Head of caudate nucleus (tissue), 42 donors: ENCODE data around the gene PYROXD2.
"Not testable (repeated sequence)": the region's sequence is repeated elsewhere in the genome, so short reads cannot be mapped to it uniquely, and the experiment has no call there.

ENCODE experiments used
- DNase-seq, 42 donors: peaks; one replicate each; pipeline versions ENCODE4 v3.0.0 to v3.0.0-alpha.2; 2020 to 2021; ENCODE audit warnings: mixed read lengths in 7 of 42
- intact Hi-C: fragments of 100-400 bp; cut with DNase I; formaldehyde crosslinking; loops from one replicate; pipeline ENCODE4 v1.15.0; 2022

Gene PYROXD2

DNA sequence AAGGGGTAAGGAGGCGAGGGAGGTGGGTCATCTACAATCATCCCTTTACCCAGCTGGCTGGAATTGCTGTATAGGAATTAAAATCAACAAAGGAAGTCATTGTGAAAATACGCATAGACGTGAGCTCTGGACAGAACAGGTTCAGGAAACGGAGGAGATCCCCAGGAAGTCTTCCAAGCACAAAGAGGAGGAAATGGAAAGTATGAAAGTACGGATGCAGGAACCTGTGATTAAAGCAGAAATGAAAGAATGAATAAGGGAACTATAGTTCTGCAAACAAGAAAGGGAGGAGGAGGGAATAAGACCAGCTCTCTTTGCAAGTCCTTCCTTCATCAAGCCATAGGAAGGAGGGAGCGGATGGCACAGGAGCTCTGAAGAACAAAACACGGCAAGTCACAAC lies 61.8 kb downstream of the PYROXD2 start:
- no peak for DNase-seq
- intact Hi-C loops = no loop called here

DNA sequence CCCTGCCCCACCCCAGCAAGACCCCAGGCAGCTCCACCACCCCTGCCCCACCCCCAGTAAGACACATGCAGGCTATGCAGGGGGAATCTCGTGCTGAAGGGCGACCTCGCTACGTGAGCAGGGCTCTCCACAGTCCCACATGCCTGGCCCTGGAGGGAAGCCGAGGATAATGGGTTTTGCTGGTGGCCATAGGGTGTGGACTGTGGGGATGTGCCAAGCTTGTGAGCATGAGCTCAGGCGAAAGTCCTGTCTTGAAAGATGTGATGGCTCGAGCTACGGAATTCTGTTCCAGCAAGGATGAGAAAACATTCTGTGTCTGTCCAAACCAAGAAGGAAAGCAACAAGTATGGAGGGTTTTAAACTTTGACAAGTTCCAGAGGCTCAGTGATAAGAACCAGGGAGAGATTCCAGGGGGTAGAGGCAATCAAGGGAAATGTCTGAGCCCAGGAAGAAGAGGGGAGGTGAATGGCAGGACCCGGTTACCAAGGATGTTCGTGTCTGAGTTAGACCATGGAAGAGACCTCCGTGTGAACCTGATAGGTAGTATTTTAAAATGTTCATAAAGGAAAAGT lies 63.1 kb downstream of the PYROXD2 start:
- DNase-seq = no peak
- intact Hi-C loops = no loop called here

DNA sequence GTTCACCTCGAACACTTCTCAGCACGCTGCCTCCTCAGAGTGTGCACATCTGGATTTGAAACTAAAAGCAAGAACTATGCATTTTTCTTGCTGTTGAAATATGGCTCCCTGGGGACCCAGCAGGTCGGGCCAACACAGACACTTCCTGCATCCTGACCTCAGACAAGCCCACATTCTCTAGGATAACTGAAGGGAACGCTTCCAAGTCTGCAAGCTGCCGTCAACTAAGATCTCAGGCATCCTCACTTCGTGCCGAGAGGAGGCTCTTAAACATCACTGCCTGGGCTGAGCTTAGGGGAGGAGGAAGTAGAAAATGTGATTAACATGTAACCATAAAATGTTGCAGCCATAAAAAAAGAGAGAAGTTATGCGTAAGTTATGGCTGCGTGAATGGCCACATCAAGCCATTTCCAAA lies 65.5 kb downstream of the PYROXD2 start:
- DNase-seq = no peak
- intact Hi-C loops = no loop called here

DNA sequence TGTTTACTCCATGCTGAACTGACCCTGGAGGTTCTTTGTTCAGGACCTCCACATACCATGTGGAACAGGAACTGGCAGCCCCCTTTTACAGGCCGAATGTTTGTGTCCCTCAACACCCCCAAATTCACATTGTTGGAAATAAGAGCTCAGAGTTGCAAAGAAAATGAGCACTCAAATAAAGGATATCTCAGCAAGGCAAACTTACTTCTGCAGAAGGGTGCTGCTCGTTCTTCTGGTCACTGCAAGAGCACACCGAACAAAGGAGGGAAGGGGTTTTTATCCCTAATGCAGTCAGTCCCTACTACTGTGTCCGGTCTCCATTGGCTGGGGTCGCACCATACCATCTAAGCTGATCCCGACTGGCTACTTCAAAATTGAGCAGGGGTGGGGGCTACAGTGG lies 68.1 kb downstream of the PYROXD2 start:
- intact Hi-C loops = no loop called here
- DNase-seq = no peak

DNA sequence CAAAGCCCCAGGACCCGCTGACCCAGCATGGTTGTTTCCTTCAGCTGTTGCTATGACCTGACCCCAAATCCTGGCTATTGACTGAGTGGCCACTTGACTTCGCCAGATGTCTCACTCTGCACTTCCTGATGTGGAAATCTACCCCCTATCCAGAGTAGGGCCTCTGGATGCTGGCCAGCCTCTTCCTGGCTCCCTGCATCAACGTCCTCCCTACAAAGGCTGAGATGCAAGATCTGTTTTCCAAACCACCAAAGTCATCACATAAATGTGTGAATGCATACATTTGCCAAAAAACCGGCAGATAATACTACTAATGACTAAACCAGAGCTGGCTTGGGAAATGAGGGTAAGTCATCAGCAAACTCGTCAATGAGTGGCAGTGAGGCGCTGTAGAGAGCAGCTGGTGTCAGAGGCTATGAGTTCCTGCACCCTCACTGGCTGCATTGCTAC lies 70.4 kb downstream of the PYROXD2 start:
- DNase-seq = no peak
- intact Hi-C loops = no loop called here

DNA sequence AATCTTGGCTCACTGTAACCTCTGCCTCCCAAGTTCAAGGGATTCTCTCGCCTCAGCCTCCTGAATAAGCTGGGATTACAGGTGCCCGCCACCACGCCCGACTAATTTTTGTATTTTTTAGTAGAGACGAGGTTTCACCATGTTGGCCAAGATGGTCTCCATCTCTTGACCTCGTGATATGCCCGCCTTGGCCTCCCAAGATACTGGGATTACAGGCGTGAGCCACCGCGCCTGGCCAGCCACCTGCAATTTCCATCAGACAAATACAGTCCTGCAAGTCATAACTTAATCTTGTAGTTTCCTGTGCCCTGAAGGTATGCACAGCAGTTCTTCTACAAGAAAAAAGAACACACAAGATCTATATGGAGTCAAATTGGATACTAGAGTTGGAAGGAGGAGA lies 73.3 kb downstream of the PYROXD2 start:
- intact Hi-C loops, DNase-seq: not testable (repeated sequence)

DNA sequence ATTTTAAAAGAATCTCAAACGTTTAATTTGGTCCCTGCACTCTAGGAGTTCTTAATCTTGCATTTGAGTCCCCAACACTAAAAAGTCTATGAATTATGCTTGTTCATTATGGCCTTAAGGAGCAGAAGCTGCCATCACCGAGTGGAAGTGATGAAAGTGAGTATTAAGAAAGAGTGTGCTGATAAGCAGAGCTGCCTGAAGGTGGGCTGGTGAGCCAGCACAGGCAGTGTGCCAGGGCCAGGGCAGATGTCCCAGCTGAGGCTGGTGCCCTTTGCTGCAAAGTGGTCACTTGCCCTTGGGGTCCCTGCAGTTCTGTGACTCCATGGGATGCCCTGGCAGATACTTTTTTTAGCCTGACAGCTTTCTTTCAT lies 74.1 kb downstream of the PYROXD2 start:
- no peak for DNase-seq
- intact Hi-C loops = no loop called here

DNA sequence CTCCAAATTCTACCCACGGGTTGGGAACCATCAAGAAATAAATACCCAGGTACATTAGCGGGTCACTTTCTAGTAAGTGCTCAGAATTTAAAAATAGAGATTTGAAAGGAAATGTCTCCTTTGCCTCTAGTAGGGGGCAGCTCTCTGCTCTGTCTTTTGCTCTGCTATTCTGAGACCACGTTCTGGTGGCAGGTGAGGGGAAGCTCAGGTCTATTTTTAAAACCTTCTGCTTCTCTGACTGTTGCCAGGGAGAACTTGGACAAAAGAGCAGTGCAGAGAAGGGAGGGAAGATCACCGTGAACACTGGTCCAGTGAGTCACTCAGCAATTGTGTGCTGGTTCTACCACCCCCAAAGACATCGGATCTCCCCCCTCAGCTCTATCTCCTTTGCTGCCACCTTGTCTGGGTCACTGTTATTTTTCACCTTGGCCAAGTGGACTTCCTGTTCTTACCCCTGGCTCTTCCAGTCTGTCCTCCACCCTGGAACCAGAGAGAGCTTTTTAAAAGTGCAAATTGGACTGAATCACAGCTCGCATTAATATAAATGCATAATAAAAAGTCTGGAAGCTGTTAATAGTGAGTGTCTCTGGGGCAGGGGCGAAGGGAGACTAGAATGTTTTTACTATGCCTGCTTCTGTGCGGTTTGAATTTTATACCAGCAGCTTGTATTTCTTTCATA lies 74.6 kb downstream of the PYROXD2 start:
- intact Hi-C loops = no loop called here
- DNase-seq = peak in 1 of 42 donors; percentile 39

DNA sequence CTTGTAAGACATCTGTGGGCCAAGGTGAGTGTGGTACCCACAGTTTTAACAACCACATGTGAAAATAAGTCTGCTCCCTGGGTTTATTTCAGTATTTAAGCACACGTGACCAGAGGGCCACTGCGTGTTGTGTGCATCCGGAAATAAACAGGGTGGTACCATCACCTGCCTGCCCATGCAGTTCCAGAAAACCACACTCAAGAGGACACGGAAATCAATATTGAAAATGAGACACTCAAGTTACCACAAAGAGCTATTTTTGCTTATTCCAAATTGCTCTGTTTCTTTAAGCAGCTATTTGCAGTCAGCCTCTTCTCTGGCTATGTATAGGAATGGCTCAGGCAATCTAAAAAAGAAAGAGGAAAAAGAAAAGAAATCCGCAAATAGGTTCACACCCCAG lies 75.2 kb downstream of the PYROXD2 start:
- DNase-seq = no peak
- intact Hi-C loops = no loop called here

DNA sequence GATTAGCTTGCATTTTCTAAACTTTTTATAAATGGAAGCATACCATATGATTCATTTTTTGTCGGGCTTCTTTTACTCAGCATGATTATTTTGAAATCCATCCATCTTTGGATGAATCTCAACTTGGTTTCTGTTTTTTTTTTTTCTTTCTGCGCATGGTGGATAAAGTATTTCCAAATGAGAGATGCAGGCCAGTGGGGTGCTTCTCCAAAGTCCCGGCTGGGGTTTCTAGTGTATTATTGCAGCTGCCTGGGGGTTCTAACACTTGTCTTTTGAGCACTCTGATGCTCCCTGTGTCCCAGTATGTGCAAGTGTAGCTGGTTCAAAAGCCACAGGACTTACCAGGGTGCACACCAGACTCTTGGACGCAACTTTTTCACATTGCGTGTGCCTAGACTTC lies 76.1 kb downstream of the PYROXD2 start:
- intact Hi-C loops = no loop called here
- DNase-seq = no peak

DNA sequence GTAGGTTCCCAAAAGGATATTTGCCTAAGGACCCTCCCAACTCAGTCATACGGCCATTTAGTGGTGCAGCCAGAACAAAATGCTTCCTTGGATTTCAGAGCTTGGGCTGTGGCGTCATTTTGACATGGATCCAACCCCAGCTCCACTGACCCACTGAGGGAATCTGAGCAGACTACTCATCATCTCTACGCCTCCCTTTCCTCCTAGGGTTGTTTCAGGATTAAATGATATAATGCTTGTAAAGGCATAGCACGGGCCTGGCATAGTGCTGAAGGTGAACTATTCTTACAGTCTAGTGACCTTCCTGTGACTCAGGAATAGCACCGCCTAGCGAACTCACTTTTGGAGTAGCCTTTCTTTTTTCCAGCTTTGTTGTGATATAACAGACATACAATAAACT lies 76.7 kb downstream of the PYROXD2 start:
- DNase-seq = no peak

DNA sequence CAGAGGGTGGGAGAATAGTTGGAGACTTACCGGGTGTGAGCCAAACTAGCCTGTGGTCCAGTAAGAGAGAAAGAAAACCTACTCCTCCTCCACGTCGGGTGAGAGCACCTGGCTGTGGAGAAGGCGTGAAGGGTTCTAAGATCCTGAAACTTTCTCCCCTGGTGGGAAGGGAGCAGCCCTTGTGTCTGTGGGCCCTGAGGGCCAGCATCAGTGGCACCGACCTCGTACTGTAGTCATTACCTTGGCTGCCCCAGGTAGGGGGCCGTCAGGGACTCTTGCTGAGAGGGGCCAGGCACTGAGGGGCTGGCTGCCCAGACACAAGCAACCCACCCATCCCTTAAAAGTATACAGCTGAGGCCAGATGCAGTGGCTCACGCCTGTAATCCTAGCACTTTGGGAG lies 77.5 kb downstream of the PYROXD2 start:
- intact Hi-C loops = no loop called here
- DNase-seq = no peak

More for the DNA sequence above, 76.7 kb downstream of the PYROXD2 start:
- intact Hi-C loops = no loop called here
